A673 (cell line): ENCODE data around the gene ISL2. TPM values are rescaled to one million over a fixed set of nuclear protein-coding genes. Genes with fewer than 3 reads are reported as not detected.

Experiments used
- BruUV-seq: library from RNA; stranded (reverse); fragments of 400-500 nt; replicated peaks from 2 replicates; lab custom pipeline; 2021; lab: Mats Ljungman, UMichigan
- CTCF ChIA-PET: fragments of 300-600 bp; sonication (Branson Sonifier 250); formaldehyde crosslinking; loops from one replicate; lab custom pipeline; 2022; ENCODE audit warnings: antibody characterized with exemption; lab: Charles Lee
- POLR2A ChIA-PET: fragments of 300-600 bp; sonication (Branson Sonifier 250); formaldehyde crosslinking; loops from one replicate; lab custom pipeline; 2022; ENCODE audit warnings: antibody characterized with exemption; ENCODE audit not compliant: low non-redundant PET; lab: Charles Lee
- DNase-seq: peaks from one replicate; pipeline ENCODE4 v3.0.0-alpha.2; 2015; ENCODE audit warnings: low spot score
- H3K27ac ChIP-seq: fragments of 200-600 bp; sonication (generic); 2 replicates; pipeline ENCODE4 v1.5.1; 2016; ENCODE audit warnings: mixed run types, low read depth, mild to moderate bottlenecking, mixed read lengths, antibody characterized with exemption, low read length; ENCODE audit not compliant: poor library complexity, severe bottlenecking
- H3K27me3 ChIP-seq: fragments of 200-600 bp; sonication (generic); replicated peaks from 2 replicates; pipeline ENCODE4 v1.6.1; 2017; ENCODE audit warnings: mixed run types, low read depth, mild to moderate bottlenecking, mixed read lengths, antibody characterized with exemption, low read length; ENCODE audit not compliant: insufficient read depth, poor library complexity
- H3K36me3 ChIP-seq: fragments of 200-600 bp; sonication (generic); 2 replicates; pipeline ENCODE4 v1.6.1; 2016; ENCODE audit warnings: mixed run types, mild to moderate bottlenecking, mixed read lengths, antibody characterized with exemption, low read length; ENCODE audit not compliant: insufficient read depth, poor library complexity, severe bottlenecking
- H3K4me1 ChIP-seq: fragments of 200-600 bp; sonication (generic); 2 replicates; pipeline ENCODE4 v1.6.1; 2017; ENCODE audit warnings: mixed run types, mild to moderate bottlenecking, mixed read lengths, antibody characterized with exemption, low read length; ENCODE audit not compliant: insufficient read depth, poor library complexity, severe bottlenecking
- H3K4me3 ChIP-seq: fragments of 200-600 bp; sonication (generic); 2 replicates; pipeline ENCODE4 v1.5.1; 2016; ENCODE audit warnings: low read depth, mixed run types, mild to moderate bottlenecking, mixed read lengths, low read length; ENCODE audit not compliant: poor library complexity, severe bottlenecking
- H3K9me3 ChIP-seq: fragments of 200-600 bp; sonication (generic); 2 replicates; pipeline ENCODE4 v1.6.1; 2016; ENCODE audit warnings: mixed run types, low read depth, mild to moderate bottlenecking, mixed read lengths, antibody characterized with exemption, low read length; ENCODE audit not compliant: poor library complexity, severe bottlenecking
- CTCF ChIP-seq: fragments of 300-800, 200-600 bp; sonication (generic); conservative IDR thresholded peaks from 2 replicates; pipeline ENCODE4 v1.5.1; 2017; ENCODE audit warnings: low read depth, mild to moderate bottlenecking, antibody characterized with exemption, low read length, moderate library complexity, mixed read lengths
- EZH2 ChIP-seq: fragments of 200-600 bp; sonication (generic); IDR thresholded peaks from 2 replicates; pipeline ENCODE4 v1.6.1; 2017; ENCODE audit warnings: borderline replicate concordance, low read depth, mild to moderate bottlenecking, mixed read lengths, antibody characterized with exemption, low read length; ENCODE audit not compliant: poor library complexity, severe bottlenecking
- intact Hi-C: fragments of 100-400 bp; cut with micrococcal nuclease; formaldehyde crosslinking; loops from one replicate; pipeline ENCODE4 v1.10.0; 2022; ENCODE audit not compliant: unreplicated experiment
- total RNA-seq: library from RNA; stranded (reverse); gene quantifications from 2 replicates; pipeline ENCODE4 v1.2.3, GENCODE V29; 2021

ISL2 gene
- total RNA-seq, 1 experiment from 2014 or later: 3.8 TPM

- intact Hi-C loops: no loop called here
- Histone ChIP-seq H3K4me3 (no peak overlapping the region), H3K9me3 (no peaks in the 10 kb centered on the region), H3K27ac (no peak overlapping the region), H3K36me3 (no peaks in the 10 kb centered on the region), H3K4me1 (peaks cover 9% of the 10 kb centered on the region), H3K27me3 (no peaks in the 10 kb centered on the region)
- ChIA-PET CTCF (no interaction called here), POLR2A (no interaction called here)
- TF ChIP-seq CTCF (no peak), EZH2 (no peak)
- no TSS peak for BruUV-seq
- DNase-seq: no peak
Observed at GRCh38 chr15:76384409-76384808, 47.8 kb downstream of the ISL2 start.

- H3K27me3 ChIP-seq: no peaks in the 10 kb centered on the region
- no peak for DNase-seq
- H3K36me3 ChIP-seq: no peaks in the 10 kb centered on the region
- no TSS peak for BruUV-seq
- no peaks in the 10 kb centered on the region for H3K9me3 ChIP-seq
- ChIA-PET CTCF (no interaction called here), POLR2A (no interaction called here)
- H3K4me1 ChIP-seq: no peaks in the 10 kb centered on the region
- intact Hi-C loops: no loop called here
- no peak overlapping the region for H3K27ac ChIP-seq
- no peak overlapping the region for H3K4me3 ChIP-seq
- no peak for TF ChIP-seq CTCF
- no peak for TF ChIP-seq EZH2
Observed at GRCh38 chr15:76386178-76386577, 49.6 kb downstream of the ISL2 start.

- ChIA-PET CTCF (no interaction called here), POLR2A (no interaction called here)
- intact Hi-C loops: no loop called here
- Histone ChIP-seq H3K27me3 (no peaks in the 10 kb centered on the region), H3K9me3 (no peaks in the 10 kb centered on the region), H3K4me1 (no peaks in the 10 kb centered on the region), H3K4me3 (no peak overlapping the region), H3K36me3 (no peaks in the 10 kb centered on the region), H3K27ac (no peak overlapping the region)
- BruUV-seq: no TSS peak
- DNase-seq: no peak
- TF ChIP-seq EZH2: no peak
- no peak for TF ChIP-seq CTCF
Observed at GRCh38 chr15:76386926-76387325, 50.4 kb downstream of the ISL2 start.
